Renal pelvis (tissue), 4 donors: ENCODE measurements around the gene ERO1B. TPM values are rescaled to one million over a fixed set of nuclear protein-coding genes. Genes with fewer than 3 reads are reported as not detected.
"Not testable (repeated sequence)": the region's sequence is repeated elsewhere in the genome, so short reads cannot be mapped to it uniquely, and the experiment has no call there.

Experiments used
- DNase-seq: peaks from one replicate; pipeline ENCODE4 v3.0.0-alpha.2; 2013
- polyA plus RNA-seq, 3 donors: library from polyadenylated mRNA; unstranded; fragments of 120-200 nt; gene quantifications; one replicate each; pipeline ENCODE4 v1.2.1, GENCODE V29; 2013; ENCODE audit not compliant: insufficient read length in 3 of 3

The ERO1B gene
- polyA plus RNA-seq, 3 donors = 9.8 to 12.6 (median 12.6) TPM

DNA sequence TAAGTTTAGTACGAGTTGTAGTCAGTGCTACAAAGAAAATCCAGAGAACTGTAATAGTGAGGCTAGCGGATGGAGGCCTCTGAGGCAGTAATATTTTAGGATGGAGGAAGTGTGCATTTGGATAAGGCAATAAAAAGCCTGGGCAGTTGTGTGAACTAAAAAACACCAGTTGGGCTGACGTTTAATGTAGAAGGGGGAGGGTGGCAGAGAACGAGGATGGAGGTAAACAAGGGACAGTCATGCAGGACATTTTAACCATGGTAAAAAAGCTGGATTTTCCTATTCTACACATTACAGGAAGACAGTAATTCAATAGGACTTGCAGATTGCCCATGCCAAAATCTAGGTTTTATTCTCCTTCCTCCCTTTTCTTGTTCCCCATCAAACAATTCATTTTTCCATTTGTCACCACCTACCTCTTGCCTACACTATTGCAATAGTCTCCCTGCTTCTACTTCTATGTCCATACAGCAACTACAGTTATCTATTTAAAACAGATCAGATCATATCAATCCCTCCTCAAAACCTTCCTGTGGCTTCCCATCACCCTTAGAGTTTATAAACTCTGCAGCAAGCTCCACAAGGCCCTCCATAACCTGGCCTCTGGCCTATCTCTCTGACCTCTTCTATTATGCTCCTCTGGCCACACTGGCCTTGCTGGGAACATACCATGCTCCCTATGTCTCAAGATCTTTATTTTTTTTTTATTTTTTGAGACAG, 27.7 kb downstream of the ERO1B start:
- DNase-seq = no peak

DNA sequence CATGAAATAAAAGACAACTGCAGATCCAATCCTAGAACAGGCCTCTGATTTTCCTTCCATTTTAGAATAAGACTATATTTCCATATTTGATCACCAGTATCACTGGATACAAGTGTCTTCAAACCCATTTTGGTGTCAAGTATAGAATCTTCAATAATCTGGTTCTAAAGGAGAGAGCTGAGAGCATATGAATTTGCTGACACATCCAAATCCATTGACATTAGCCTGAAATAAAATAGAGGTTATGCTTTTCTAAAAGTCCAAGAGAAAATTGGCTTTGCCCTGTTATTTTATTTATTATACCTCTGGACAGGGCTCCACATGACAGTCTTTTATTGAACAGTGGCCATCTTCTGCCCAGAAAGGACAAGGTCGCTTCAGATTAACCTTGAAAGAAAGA, 28.6 kb downstream of the ERO1B start:
- DNase-seq = no peak

DNA sequence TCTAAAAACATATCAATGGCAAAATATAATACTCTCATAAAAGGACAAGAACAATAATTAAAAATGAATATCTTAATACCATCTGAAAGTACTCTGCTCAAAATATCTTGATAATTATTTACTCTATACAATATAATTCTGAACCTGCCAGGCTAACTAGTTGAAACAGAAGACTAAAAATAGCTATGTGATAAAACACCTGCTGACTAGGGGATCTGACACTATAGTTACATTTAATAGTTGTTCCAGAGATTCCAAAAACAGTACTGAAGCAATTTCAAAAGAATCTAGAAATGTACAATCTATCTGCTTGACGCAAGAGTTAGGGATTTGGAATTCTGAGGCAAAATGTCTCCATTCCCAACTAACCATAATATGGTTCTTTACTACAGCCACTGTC, 30.2 kb downstream of the ERO1B start:
- no peak for DNase-seq

DNA sequence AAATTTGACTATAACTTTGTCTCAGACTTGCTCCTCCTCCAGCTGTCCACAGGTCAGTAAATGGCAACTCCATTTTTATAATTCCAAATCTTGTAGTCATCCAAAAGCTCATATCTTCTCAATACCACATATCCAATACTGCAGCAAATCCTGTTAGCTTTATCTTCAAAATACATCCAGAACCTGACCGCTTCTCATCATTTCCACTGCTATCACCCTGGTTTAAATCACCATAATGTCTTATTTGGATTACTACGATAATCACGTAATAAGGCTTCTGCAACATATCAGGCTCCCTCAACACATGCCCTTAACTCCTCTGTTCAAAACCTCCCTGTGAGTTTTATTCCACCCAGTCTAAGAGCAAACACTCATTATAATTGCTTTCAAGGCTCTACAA, 34.5 kb downstream of the ERO1B start:
- DNase-seq = no peak

DNA sequence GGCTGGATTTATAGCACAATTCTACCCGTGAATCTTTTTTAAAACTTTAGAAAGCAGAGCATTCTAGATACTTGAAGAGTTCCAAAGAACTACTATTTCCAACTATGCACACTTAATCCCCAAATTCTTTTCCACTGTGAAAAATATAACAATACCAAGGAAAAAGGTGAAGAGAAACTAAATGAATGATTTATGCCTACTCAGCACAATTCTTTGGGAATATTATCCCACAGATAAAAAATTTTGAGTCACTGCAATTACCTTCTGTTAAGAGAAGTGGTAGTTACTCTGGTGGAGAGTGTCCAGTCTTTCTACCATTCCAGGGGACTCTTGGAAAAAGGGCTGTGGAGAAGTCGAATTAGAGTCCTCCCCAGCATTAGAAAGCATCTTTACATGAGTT, 39.2 kb downstream of the ERO1B start:
- no peak for DNase-seq

DNA sequence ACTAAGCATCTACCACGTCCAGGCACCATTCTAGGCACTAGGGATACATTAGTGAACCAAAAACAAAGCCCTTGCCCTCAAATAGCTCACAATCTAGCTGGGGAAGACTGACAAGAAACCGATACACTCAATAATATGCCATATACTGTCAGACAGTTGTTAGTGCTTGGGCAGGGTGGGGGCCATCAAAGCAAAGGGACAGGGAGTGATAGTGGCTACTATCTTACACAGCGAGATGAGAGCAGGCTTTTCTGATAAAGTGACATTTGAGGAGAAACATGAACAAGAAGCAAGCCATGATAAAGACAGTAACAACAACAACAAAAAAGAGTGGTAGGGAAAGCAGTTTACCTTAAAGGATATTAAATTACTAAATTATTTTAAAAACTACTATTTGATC, 41.1 kb downstream of the ERO1B start:
- DNase-seq = no peak

DNA sequence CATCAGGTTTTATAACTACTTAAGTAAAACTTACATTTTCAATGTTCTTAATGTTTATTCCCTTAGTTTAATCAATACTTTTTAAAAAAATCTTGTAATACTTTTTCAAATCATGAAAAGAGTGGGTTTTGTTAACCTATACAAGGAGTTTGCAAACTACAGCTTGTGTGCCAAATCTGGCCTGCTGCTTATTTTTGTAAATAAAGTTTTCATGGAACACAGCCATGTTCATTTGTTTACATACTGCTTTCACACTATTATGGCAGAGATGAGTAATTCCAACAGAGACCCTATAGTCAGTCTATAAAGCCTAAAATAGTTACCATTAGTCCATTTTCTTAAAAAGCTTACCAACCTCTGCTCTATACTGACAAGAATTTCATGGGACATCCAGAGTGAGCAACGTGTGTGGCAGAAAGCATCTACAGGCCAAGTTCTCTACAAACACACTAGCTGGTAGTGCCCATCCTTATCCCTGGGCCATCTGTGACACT, 42.6 kb downstream of the ERO1B start:
- no peak for DNase-seq

DNA sequence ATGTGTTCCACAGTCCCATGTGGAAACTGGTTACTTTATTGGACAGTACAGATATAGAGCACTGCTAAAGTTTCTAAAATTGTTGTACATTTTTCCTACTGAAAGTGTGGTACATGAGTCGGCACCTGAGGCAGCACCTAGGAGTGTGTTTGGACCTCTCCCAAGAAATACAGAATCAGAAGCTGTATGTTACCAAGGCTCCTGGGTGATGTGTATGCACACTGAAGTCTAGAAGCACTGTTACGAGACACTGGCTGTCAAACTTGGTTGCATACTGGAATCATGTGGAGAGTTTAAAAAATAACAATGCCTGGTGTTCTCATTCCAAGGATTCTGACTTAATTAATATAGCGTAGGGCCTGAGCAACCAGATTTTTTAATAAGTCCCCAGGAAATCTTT, 46.6 kb downstream of the ERO1B start:
- no peak for DNase-seq

DNA sequence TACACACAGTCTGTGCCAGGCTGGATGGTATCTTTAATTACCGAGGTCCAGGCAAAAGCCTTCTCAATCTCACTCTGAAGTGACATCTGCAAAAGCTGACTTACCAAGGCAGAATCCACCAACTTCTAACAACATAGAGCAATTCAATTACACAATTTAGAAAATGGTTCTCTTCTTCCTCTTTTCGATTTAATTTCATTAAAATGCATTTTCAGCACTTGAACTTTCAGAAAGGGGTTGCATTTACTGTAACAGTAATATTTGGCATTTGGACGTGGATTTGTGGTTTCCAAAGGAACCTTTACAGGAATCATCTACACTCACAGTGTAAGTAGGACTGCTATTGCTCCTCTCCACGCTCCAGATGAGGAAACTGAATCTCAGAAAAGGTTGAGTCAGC, 53.3 kb downstream of the ERO1B start:
- DNase-seq = no peak

DNA sequence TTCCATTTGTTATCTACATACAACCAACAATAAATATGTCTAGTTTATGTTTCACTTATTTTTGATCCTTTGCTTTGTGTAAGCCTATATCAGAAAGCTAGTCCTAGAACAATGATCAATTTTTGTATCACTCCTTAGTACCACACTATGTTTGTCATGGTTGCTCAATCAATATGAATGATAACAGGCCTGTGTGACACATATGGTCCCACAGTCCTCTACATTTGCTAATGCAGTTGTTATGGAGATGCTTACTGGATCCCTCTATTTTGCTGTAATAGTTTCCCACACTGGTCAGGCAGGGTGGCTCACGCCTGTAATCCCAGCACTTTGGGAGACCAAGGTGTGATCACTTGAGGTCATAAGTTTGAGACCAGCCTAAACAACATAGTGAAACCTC, 59.1 kb downstream of the ERO1B start:
- DNase-seq = no peak

DNA sequence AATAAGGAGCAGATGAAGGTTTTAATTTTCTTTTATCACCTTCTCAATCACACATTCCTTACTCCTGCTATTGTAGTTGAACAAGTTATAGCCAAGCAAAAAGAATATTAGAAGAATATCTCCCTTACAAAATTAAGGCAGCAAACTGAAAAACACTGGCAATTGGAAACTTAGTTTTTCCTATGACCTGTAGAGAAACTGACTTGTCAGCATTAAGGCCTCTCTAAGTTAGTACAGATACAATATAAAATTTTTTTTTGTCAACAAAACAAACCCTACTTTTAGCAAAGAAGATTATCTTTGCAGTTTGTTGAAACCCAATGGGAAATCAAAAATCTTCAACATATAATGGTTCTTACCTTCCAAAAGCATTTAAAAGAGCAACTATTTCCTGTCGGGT, 61.3 kb downstream of the ERO1B start:
- DNase-seq = no peak

DNA sequence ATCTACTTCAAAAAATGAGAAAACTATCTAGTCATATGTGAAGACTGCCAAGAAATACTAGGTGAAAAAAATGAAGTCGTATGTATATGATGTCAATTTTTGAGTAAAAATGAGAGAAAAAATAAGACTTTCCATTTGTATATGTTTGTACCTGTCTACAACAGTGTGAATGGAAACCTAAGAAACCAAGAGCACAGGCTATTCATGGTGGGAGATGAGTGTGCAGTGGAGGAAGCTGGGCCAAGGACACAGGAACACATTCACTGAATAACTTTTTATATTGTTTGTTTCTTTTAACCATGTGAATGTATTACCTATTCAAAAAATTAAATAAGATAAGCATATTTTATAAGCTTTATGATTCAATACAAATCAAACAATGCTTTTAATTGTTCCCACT, 67.0 kb downstream of the ERO1B start:
- DNase-seq = no peak

DNA sequence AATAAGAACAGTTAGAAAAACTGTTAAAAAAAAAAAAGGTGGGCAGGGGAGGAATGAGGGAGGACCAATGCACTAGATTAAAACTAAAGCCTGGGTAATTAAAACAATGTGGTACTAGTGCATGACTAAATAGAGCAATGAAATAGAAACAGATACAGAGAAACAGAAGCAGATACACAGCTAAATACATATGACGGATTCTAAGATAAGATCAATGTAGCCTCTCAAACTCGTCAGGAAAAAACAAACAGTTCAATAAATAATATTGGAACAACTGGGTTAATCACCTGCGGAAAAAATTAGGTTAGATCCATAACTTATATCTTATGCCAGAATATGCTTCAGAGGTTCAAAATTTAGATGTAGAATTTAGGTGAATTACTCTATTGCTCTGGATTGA, 68.2 kb downstream of the ERO1B start:
- no peak for DNase-seq

DNA sequence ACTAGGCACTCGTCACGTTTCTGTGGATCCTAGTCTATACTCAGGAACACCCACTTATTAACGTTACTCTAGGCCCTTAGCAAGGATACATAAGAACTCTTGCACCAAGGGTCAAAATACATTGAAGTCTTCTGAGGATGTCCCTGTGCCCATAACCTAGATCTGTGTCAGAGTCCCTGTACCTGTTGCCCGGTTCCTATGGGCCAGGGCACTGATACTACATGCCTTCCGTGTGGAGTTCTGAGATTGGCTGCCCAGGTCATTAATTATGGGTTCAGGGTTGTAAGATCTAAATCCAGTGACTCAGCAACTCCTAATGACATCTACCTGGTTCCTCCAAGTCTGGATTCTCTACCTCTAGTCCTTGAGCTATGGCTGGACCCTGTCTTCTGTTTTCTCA, 69.9 kb downstream of the ERO1B start:
- DNase-seq = no peak

DNA sequence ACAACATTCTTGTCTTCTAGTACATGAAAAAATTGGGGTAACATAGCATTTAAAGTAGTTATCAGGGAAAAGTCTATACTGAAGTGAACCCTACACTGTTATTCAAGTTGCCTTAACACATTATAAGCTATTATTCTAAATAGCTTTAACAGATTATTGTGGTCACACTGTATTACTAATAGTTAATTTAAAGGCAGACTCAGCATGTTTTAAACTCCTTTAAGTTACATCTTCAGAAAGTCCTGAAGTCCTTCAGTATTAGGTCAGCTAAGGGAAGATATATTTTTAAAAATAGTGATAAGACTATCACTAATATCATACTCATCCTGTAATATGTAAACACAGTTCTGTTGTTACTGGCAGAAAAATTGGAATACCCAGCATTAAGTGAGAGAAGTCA, 72.0 kb downstream of the ERO1B start:
- no peak for DNase-seq

DNA sequence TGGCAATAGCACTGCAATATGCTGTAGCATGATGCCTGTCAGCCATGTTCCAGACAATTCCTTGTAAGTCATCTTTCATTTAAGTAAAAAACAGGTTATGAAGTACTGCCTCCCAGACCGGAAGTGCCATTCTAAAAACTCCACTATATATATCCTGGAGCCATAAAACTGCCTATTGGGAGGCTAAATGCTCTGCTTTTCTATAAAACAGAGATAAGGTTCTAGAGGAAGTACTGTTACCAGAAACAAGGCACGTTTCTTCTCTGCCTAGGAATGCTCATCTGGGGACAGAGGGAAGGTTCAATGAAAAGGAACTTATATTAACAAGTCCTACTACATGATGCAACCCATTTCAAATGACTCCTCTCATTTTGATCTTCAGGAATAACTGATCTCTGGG, 72.6 kb downstream of the ERO1B start:
- no peak for DNase-seq

DNA sequence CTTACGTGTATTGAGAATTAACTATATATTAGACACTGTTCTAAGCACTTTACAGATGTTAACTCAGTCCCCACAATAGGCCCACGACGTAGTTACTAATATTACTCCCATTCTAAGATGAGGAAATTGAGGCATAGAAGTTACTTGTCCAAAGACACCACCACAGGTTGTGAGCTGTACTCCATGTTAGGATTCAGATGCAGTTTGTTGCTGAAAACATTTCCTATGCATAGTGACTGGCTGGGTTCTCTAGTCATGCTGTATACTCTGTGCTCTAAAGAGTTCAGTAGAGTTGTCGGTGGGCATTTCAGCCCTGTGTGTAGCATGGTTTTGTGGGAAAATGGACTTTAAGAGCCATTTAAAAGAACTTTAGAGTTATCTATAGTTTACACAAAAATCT, 74.2 kb downstream of the ERO1B start:
- DNase-seq = no peak

DNA sequence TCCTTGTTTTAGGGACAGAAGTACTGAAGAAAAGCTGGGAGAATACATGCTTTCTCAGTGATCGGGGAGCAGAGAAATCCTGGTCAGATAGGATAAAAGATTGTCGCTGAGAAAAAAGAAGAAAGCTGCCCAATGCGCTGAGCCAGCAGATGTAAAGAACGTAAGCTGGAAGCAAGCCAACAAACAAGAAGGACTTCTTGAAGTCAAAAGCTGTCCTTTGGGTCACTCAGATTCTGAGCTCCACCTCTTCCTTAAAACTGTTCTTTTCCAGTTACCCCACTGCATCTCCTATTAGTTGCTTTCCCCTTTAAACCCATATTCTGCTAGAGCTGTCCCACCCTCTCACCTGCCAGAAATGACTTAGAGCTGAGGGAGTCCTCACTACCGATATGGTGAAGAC, 74.6 kb downstream of the ERO1B start:
- no peak for DNase-seq

DNA sequence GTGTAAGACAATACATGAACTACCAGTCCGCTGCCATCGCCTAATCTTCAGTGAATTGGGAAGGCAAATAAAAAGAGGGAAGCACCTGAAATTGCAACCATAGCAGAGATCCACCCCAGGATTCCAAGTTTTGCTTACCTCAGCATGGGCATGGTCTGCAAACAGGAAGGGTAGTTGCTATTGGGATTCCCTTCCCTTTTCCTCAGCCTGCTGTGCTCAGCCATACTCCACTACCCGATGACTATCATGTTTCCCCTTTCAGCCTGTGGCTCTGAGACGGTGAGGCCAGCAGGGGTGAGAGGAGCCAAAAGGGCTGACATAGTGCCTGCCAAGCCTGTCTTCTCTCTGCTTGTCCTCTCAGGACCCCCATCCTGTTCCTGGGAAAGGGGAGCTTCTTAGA, 75.2 kb downstream of the ERO1B start:
- DNase-seq = peak; percentile 2

DNA sequence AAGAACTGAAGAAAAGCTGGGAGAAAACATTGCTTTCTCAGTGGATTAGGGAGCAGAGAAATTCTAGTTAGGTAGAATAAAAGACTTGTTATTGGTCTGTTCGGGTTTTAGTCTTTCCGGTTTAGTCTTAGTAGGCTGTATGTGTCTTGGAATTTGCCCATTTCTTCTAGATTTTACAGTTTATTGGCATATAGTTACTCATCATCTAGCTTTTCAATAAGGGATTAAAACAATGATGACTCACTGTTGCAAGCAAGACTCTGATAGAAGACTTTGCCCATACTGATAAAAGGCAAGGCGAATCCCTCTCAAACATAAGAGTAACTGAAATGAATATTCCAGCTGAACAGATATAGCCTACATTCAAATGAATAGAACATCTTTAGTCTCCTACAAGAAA, 77.1 kb downstream of the ERO1B start:
- no peak for DNase-seq

DNA sequence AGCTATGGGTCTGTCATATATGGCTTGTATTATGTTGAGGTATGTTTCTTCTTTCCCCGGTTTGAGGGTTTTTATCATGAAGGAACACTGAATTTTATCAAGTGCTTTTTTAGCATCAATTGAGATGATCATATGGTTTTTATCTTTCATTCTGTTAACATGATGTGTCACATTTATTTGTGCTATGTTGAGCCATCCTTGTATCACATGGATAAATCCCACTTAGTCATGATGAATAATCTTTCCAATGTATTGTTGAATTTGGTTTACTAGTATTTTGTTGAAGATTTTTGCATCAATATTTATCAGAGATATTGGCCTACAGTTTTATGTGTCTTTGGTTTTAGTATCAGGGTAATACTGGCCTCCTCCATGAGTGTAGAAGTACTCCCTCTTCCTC, 77.7 kb downstream of the ERO1B start:
- DNase-seq = no peak

DNA sequence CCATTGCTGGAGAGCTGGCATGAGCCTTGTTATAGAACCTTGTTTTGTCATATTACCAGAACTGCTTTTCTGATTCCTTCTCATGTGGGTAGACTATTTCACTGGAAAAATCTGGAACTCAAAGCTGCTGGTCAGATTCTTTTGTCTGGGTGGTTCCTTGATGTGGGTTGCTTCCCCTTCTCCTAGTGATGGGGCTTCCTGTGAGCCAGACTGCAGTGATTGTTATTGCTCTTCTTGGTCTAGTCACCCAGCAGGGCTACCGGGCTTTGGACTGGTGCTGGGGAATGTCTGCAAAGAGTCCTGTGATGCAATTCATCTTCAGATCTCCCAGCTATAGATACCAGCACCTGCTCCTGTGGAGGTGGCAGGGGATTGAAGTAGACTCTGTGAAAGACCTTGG, 80.0 kb downstream of the ERO1B start:
- no peak for DNase-seq

DNA sequence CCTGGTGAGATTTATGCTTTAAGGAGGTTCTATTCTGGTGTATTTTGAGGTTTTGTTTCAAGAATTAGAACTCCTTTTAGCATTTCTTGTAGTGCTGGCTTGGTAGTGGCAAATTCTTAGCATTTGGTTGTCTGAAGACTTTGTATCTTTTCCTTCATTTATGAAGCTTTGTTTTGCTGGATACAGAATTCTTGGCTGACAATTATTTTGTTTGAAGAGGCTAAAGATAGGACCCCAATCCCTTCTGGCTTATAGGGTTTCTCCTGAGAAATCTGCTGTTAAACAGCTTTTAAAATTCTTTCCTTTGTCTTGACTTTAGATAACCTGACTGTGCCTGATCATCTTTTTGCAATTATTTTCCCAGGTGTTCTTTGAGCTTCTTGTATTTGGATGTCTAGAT, 80.8 kb downstream of the ERO1B start:
- no peak for DNase-seq

DNA sequence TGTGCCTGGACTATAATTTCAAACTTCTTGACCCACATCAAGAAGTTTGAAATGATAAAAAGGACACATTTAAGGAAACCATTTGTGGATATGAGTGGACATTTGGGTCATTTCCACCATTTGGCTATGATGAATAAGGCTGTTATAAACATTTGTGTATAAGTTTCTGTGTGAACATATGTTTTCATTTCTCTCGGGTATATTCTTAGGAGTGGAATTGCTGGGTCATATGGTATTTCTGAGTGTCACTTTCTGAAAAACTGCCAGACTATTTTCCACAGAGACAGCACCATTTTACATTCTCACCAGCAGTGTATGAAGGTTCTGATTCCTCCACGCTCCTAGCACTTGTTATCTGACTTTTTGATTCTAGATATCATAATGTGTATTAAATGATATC, 88.6 kb downstream of the ERO1B start:
- no peak for DNase-seq

DNA sequence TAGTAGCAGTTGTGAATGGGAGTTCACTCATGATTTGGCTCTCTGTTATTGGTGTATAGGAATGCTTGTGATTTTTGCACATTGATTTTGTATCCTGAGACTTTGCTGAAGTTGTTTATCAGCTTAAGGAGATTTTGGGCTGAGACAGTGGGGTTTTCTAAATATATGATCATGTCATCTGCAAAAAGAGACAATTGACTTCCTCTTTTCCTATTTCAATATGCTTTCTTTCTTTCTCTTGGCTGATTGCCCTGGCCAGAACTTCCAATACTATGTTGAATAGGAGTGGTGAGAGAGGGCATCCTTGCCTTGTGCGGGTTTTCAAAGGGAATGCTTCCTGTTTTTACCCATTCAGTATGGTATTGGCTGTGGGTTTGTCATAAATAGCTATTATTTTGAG, 93.7 kb downstream of the ERO1B start:
- not testable (repeated sequence) for DNase-seq
